NCI-H345 treated with DMSO at 0.1 percent for 48 hours (cell line): Measurements from ENCODE around the gene PDGFC.
"Not testable (repeated sequence)": the region's sequence is repeated elsewhere in the genome, so short reads cannot be mapped to it uniquely, and the experiment has no call there.

ENCODE experiments used
- DNase-seq: peaks from one replicate; lab custom pipeline; 2025; ENCODE audit not compliant: unreplicated experiment; lab: John Stamatoyannopoulos, UW

PDGFC gene

DNA sequence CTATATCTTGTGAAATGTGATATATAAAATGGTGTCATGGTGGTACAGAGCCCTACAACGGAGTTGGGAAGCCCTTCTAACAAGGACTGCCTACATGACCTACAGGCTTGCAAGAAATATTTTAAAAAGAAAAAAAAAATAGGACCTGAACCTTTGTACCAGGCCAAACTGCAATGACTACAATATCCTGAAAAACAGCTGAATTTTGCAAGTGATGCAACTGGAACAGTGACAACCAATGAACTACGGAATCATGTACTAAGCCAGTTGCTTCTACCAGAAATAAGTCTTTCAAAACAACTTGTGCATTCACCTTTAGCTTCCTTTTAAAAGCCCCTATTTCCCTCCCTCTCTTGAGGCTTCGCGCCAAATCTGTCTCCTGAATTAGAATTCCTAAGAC lies 58.4 kb downstream of the PDGFC start:
- no peak for DNase-seq

DNA sequence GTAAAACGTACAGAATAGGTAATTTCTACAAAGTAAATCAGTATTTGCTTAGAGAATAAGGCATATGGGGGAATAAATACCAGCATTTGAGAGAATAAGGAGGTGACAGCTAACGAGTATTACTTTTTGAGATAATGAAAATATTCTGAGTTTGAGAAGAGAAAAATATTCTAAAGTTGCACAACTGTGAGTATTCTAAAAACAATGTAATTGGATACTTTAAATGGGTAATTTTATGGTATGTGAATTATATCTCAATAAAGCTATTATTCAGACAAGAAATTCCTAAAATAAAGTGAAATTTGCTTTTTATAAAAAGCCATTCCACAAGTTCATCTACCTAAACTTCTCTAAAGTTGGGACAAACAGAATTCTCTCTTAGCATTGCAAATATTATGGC lies 62.6 kb downstream of the PDGFC start:
- no peak for DNase-seq

DNA sequence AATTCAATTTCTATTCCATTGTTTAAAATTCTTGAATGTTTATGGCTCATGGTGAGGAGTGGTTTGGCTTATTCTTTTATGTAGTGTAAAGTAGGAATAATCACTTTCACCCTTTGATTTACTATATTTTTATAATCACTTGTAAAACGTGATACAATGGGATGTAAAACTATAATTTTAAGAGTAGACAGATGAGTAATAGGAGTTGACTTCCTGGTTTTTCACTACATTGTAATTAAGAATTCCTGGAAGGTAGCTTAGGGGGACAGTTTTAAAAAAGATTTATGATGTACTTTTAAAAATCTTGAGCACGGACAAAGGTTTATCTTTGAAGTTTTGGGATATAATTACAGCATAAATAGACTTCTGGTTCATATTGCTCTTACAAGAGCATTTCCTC lies 65.3 kb downstream of the PDGFC start:
- DNase-seq = no peak

DNA sequence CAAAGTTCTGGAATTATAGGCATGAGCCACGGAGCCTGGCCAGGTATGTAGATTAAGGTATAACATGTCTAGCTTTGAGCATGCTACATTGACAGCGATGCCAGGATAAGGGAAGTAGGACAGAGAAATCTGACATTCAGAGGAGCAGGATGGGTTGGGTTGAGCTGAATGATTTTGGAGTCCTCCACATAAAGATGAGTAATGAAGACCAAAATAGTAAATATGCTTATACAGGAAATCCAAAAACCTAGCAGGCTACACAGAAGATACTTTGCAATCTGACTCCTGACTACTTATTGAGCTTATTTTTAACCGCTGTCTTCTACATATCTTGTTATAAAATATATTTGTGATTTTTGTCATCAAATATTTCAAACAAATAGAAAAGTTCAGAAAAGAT lies 69.7 kb downstream of the PDGFC start:
- DNase-seq = no peak

DNA sequence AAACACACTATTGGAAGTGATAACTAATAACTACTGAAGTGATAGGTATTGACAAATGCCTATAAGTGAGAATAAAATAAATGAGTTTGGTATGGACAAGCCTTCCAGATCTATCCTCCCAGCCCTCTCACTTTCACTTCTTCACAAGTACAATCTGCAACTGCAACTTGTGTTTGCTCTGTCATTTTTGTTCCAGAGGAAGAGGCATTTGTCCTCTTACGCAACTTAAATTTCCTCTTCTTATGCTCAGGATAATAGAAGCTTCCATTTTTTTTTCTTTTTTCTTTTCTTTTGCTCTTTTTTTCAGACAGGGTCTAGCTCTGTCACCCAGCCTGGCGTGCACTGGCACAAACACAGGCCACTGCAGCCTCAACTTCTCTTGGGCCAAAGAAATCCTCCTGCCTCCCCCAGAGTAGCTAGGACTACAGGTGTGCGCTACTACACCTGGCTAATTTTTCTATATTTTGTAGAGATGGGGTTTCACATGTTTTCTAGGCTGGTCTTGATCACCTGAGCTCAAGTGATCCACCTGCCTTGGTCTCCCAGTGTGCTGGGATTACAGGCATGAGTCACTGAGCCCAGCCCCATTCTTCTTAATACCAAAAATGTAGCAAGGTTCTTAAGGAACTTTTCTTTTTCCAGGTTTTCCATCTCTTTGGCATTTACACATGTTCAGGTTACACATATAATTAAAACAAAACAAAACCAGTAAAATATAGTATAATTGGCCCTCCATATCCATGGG lies 73.1 kb downstream of the PDGFC start:
- no peak for DNase-seq

DNA sequence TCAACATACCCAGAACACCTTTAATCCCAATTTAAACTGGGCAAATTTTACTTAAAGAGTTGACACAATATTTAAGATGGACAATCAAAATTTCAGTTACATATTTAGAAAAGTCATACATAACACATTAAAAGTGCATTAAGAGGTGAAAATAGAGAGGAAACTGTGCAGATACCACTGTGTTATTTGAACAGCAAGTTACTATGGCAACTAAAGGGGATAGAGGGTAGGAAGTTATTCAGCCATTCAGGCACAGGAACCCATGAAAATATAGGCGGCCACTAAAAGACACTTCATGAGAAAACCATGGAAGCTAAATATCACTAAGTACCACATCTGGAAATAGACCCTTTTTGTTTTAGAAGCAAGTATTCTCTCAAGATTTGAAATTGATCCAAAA lies 75.1 kb downstream of the PDGFC start:
- no peak for DNase-seq

DNA sequence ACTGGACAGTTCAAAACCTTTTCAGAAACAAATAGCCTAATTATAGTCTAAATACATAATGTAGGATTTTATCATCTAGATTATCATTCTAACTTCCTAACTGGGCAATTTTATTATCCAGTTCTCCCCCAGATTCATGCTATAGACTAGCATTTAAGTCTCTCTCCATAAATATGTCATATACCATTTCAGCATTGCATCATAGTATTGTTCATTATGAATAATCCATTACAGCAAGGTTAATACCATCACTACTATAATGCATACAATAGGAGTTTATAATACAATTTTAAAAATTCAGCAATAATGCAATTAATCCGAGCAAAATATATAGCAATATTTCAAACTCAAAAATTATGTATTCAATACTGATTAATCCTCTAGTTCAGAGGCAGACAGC lies 77.4 kb downstream of the PDGFC start:
- no peak for DNase-seq

GRCh38 chr4:156892805-156893204 lies 78.8 kb downstream of the PDGFC start:
- no peak for DNase-seq

DNA sequence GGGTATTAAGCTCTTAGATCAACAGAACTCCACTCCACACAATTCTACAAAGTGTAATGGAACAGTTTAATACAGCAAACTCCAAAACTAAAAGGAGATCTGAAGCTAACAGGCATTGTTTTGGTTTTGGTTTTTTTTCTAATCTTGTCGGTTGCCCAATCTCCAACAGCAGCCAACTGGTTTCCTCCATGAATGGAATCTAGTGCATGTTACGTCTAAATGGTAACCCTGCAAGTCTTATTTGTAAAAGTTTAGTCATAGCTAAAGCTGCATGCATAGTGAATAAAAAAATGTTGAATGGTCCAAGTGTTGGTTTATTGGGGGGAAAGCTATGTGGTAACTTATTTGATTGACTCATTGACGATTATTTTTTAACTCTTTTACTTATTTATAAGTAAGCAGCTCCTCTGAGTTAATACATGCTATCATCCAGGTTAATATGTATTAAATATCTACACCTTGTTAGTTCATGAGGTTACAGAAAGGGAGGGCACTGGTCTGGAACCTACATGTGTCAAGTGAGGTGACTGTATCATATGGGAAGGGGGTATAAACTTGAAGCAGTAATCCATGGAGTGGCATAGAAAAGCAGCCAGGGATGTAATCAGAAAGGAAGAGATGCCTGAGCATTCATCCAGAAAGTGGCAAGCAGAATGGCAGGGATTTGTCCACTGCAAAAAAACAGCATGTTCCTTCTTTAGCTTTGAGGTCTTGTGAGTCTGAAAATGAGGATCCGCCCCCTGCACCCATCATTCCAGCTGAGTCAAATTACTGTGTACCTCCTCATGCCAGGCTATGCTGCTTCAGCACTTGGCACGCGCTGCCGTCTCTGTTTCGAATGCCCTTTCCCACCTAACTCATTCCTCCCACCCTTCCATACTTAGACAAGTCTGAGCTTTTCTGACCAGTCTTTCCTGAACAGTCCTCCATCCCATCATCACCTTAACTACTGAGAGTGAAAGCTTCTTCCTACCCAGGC lies 81.7 kb downstream of the PDGFC start:
- DNase-seq = no peak

- DNase-seq = no peak
Observed at GRCh38 chr4:156888762-156889161, 82.8 kb downstream of the PDGFC start.

DNA sequence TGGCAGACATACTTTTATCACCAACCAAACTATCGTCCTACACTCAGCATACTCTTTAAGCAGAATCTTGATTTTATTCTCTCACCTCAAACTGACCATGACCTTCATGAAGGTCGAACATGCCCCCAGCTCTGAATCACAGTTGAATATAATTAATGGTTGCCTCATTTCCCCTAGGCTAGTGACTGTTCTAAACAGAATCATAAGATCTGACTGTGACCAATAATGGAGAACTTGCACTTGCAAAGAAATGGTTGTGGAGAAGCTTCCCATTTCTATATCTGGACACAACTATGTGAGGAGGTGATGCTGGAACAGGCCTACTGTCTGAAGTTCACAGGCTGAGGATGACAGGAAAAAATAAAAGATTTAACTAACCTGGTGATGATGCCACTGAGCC lies 85.1 kb downstream of the PDGFC start:
- DNase-seq = no peak

DNA sequence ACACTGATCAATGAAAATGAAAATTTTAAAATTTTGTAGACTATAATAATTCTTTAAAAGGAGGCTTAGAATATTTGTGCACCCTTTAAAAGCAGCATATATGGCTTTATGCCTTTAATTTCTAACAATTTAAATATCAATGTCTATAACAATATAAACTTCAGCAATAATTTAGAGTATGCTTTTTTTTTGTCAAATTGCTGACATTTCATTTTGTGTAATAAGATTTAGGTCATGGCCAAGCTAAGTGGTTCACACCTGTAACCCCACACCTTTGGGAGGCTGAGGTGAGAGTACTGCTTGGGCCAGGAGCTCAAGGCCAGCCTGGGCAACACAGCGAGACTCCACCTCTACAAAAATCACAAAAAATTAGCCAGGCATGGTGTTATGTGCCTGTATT lies 86.2 kb downstream of the PDGFC start:
- DNase-seq = no peak

DNA sequence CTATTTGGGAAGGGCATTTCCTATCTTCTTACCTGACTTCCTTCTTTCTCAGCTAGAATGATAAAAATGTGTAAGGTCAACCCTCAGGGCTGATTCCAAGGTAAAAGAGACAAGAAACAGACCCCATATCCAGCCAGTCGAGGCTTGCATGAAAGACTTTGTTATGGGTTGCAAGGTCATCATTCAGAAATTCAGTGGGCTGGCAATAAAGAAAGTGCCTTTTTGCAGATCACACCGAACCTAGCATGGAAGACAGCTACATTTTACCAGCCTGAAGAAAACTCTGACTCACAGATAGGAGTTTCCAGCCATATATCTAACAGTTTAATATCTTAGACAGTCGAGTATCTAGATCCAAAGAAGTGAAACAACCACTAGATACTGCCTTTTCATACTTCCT lies 87.4 kb downstream of the PDGFC start:
- no peak for DNase-seq

GRCh38 chr4:156875704-156876103 lies 95.9 kb downstream of the PDGFC start:
- DNase-seq = no peak

DNA sequence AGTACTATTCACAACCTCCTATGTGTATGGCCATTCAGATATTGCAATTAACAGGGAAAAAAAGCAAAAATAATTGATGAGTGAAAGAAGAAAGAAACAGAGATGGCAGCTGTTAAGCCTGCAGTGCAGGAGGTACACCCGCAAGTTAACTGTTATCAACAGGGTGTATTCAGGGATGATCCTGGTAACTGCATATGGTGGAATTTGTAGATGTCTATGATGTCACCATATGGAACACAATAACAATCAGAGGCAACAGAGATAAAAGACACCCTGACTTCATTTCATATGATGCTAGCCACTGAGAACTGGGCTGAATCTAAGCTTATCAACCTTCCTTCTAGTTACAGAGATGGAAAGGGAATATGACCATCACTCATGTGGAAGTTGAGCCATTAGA lies 96.5 kb downstream of the PDGFC start:
- no peak for DNase-seq

GRCh38 chr4:156873799-156874198 lies 97.8 kb downstream of the PDGFC start:
- DNase-seq = no peak

DNA sequence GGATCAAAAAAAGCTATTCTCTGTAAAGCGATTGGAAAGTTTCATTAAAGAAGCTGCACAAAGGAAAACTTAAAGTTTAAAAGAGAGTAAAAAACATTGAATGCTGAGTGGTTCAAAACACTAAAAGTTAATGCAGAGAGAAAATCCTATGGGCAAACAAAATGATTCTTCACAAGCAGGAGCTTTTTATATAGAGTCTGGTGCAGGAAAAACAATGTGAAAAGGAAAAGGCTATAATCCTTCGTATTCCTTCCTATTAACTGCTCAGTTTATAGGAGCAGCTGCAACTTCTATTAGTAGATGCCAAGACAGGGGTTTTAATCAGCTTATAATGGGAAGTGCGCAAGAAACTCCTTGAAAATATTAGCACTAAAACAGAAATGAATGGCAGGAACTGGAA lies 100.7 kb downstream of the PDGFC start:
- no peak for DNase-seq

GRCh38 chr4:156870131-156870530 lies 101.5 kb downstream of the PDGFC start:
- DNase-seq = no peak

DNA sequence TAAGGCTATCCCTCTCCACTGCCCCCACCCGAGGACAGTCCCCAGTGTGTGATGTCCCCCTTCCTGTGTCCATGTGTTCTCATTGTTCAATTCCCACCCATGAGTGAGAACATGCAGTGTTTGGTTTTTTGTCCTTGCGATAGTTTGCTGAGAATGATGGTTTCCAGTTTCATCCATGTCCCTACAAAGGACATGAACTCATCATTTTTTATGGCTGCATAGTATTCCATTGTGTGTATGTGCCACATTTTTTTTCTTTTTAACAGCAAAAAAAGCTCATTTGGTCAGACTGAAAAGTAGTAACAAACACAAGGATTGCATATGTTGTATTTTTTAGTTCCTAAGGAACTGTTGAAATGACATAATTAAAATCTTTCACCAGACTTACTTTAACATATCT lies 105.5 kb downstream of the PDGFC start:
- not testable (repeated sequence) for DNase-seq

GRCh38 chr4:156865451-156865850 lies 106.1 kb downstream of the PDGFC start:
- DNase-seq = no peak

- DNase-seq = no peak
Observed at GRCh38 chr4:156858071-156858470, 113.5 kb downstream of the PDGFC start.

GRCh38 chr4:156838761-156839160 lies 132.8 kb downstream of the PDGFC start:
- no peak for DNase-seq
